Jurkat, Clone E6-1 (cell line): ENCODE measurements around the gene FBXW8.

Source experiments
- DNase-seq: peaks from one replicate; pipeline ENCODE4 v3.0.0-alpha.2; 2011; ENCODE audit warnings: low read depth, low spot score
- H3K4me3 ChIP-seq: 2 replicates; pipeline ENCODE4 v1.5.1; 2011; ENCODE audit warnings: mild to moderate bottlenecking, low read length, control low read depth, moderate library complexity

FBXW8 gene

GRCh38 chr12:117060246-117060928, 149.6 kb downstream of the FBXW8 start:
- no peak for DNase-seq

DNA sequence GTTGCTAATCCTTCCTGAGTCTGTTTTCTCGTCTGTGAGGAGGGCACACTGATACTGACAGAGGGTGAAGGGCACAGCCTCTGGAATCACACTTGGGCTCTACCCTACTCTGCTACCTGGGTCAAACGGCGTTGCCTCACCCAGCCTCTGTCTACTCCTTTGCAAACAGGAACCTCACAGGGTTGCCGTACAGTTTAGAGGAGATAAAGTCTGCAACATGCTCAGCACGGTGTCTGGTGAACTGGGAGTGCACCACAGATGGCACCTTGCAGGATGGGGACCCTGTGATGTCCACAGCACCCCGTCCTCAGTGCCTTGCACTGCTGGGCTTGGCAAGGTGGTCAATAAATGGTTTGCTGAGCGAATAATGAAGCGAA, 150.2 kb downstream of the FBXW8 start:
- no peak overlapping the region for H3K4me3 ChIP-seq
- no peak for DNase-seq

More at GRCh38 chr12:117060246-117060928, 149.6 kb downstream of the FBXW8 start:
- no peak overlapping the region for H3K4me3 ChIP-seq

- no peak for DNase-seq
- no peak overlapping the region for H3K4me3 ChIP-seq
Observed at GRCh38 chr12:117061555-117062079, 150.9 kb downstream of the FBXW8 start.

DNA sequence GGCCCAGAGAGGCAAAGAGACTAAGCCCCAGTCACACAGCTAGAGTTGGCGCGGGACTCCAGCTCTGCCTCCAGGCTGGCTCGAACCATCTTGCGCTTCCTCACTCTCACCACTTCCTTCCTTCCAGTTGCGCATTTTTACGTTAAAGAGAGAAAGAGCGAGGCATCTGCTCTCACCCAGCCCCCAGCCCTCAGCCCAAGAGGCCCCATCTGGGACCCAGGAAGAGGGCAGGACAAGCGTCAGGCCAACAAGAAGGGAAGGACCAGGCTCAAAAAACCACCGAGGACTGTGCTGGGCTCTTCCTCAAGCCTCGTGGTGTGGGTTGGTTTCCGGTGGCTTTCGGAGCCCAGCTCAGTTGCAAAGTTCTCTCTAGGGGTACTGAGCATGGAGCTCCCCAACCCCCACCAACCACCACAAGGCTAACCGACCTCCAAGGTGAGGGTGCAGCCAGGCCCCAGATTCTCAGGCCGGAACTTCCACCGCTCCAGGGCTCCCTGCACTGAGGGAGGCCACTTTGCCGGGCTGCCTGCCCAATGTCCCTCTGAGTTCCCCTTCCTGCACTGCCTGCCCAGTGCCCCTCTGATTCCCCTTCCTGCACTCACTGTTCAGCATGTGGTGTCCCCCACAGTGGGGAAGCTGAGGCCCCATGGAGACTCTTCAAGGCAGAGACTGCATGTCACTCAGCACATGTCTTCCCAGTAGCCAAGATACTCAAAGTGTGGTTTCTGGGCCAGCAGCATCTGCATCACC, 152.6 kb downstream of the FBXW8 start:
- H3K4me3 ChIP-seq: peak overlapping the region; percentile 47
- peak; percentile 91 for DNase-seq

- no peak overlapping the region; the same call in 1 of the 2 replicates for H3K4me3 ChIP-seq
- DNase-seq: no peak
Observed at GRCh38 chr12:117064049-117064448, 153.3 kb downstream of the FBXW8 start.

GRCh38 chr12:117064596-117064995, 153.8 kb downstream of the FBXW8 start:
- H3K4me3 ChIP-seq: no peak overlapping the region
- no peak for DNase-seq

DNA sequence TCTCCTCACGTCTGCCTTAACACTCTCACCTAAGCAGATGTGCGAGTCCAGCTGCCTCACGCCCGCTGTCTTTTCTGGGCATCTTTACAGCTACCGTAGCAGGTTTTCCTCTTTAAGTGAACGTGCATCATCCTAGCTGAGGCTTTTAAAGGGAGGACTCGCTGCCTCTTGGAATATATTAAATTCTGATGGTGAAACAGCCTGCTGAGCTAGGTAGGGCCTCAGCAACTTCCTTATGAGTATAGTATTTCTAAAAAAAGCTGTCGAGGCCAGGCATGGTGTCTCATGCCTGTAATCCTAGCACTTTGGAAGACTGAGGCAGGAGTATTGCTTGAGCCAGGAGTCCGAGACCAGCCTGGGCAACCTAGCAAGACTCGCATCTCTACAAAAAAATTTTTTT, 156.3 kb downstream of the FBXW8 start:
- no peak for DNase-seq
- H3K4me3 ChIP-seq: no peak overlapping the region

DNA sequence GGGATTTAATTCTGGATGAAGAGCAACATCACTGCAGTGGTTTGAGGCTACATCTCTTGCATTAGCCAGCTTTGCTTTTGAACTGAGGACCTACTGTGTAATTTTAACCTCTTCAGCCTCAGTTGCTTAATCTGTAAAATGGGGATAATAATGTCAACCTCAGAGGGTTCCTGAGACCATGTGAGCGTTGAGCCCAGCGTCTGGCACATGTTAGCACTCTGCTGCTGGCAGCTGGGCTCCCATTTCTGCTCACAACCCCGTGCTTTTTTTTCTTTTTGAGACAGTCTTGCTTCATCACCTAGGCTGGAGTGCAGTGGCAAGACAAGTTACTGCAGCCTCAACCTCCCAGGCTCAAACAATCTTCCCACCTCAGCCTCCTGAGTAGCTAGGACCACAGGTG, 156.9 kb downstream of the FBXW8 start:
- DNase-seq: no peak

GRCh38 chr12:117068492-117068891, 157.7 kb downstream of the FBXW8 start:
- DNase-seq: no peak
- H3K4me3 ChIP-seq: no peak overlapping the region

More for the DNA sequence above, 156.9 kb downstream of the FBXW8 start:
- H3K4me3 ChIP-seq: no peak overlapping the region

GRCh38 chr12:117069101-117069797, 158.5 kb downstream of the FBXW8 start:
- no peak for DNase-seq
- H3K4me3 ChIP-seq: no peak overlapping the region

DNA sequence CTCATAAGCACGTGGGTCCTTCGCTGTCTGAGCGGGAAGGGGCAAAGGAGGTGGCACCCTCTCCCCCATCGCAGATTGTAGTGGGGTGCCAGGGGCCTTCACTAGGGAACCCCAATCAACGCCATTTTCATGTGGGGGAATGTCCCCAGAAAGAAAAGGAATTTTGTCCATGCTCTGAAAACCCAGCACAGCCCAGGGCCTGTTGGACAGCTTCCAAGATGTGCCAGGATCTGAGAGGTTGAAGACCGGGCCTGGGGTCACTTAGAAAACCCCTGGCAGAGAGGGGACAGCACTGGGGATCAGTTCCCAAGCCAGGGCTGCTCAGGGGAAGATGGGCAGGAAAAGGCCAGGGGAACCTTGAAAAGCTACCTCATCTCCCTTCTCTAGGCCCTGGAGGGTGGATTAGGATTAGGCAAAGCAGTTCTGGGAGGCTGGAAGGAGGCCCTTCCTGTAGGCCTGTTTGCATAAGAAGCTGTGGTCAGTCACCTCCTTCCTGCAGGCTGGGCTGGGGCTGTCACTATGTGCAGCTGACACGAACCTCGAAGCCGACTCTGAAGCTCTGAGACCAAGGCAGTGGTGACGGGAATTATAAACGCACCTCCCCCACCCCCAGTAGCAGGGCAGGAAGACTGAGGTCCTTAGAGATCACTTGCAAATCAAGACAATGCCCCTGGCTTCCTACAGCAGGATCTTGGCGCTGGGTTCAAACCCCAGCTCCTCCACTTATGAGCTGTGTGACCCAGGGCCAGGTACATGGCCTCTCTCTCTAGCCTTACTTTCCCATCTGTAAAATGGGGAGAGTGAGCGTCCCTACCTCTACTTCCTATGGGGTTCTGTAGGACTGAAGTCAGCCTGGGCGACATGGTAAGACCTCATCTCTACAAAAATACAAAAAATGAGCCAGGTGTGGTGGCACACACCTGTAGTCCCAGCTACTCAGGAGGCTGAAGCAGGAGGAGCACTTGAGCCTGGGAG, 159.5 kb downstream of the FBXW8 start:
- no peak for DNase-seq
- no peak overlapping the region for H3K4me3 ChIP-seq

- no peak overlapping the region for H3K4me3 ChIP-seq
- DNase-seq: no peak
Observed at GRCh38 chr12:117071009-117071408, 160.3 kb downstream of the FBXW8 start.

DNA sequence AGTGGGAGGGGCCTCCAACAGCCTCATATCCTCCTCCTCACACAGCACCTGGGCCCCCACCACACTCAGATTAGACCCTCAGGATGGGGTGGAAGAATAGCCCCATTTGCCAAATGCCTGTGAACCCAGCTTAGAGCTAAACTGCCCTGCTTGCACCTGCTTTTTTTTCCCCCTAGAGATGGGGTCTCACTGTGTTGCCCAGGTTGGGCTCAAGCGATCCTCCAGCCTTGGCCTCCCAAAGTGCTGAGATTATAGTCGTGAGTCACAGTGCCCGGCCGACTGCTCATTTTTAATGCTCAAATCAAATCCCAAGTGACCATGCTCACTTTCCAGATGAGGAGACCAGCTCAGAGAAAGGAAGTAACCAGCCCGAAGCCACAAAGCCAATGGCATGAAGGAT, 161.4 kb downstream of the FBXW8 start:
- H3K4me3 ChIP-seq: no peak overlapping the region
- no peak for DNase-seq

- H3K4me3 ChIP-seq: no peak overlapping the region
- no peak for DNase-seq
Observed at GRCh38 chr12:117072736-117073490, 162.2 kb downstream of the FBXW8 start.

DNA sequence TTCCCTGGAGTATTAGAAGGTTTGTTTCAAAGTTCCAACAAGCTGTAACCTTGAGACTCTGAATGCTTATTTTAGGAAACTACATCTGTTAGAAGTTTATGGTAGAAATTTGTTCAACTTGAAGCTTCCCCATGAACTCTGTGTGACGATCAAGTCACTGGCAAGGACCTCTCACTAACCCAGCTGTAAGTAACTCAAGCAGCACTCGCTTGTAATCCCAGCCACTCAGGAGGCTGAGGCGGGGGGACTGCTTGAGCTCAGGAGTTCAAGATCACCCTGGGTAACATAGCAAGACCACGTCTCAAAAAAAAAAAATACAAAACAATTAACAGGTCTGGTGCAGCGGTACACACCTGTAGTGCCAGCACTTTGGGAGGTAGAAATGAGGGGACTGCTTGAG, 162.9 kb downstream of the FBXW8 start:
- no peak overlapping the region for H3K4me3 ChIP-seq
- no peak for DNase-seq

DNA sequence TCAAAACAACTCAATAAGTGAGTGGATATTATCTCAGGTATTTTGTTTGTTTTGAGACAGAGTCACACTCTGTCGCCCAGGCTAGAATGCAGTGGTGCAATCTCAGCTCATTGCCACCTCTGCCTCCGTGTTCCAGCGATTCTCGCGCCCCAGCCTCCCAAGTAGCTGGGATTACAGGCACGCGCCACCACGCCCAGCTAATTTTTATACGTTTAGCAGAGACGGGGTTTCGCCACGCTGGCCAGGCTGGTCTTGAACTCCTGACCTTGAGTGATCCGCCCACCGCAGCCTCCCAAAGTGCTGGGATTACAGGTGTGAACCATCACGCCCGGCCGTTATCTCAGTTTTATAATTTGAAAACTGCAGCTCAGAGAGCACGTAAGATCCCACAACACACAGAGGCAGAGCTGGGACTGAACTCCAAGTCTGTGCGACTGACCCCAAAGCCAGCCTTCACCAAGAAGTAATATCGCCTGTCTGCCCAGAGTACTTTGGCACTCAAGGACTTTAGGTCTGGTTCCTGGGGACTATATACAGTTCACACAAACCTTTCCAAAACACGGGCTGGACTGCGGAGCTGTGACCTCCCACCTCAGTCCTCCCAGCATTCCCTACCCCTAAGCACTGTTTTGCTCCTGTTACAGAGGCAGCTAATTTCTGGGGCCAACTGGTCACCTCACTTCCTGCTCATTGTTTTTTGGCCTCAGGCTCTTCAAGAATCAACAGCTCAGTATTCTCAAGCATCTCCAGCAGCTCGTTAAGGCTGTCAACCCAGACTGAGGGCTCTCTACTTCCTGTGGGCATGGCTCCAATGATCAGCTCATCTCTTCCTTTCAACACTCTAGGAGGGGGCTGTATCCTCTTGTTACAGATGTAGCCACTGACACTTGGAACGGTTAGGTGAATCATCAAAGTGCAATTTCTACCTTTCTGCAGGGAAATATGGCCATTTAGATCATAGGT, 165.9 kb downstream of the FBXW8 start:
- peak; percentile 70 for DNase-seq
- no peak overlapping the region for H3K4me3 ChIP-seq

DNA sequence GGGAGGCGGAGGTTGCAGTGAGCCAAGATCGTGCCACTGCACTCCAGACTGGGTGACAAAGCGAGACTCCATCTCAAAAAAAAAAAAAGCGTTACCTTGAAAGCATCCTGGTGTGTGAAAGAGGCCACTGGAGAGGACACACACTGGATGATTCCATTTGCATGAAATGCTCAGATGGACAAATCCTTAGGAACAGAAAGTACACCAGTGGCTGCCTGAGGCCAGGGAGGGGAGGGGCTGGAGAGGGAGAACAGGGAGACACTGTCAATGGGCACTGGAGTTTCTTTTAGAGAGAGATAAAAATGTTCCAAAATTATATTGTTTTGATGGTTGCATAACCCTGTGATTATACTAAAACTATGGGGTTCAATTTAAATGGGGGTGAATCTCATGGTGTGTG, 168.7 kb downstream of the FBXW8 start:
- no peak overlapping the region for H3K4me3 ChIP-seq
- DNase-seq: no peak
